HepG2 (cell line): ENCODE results near the gene CBFA2T2. TPM values are rescaled to one million over a fixed set of nuclear protein-coding genes. Genes with fewer than 3 reads are reported as not detected.

Experiments used
- AGO1 ChIP-seq: fragments of 200-400 bp; formaldehyde crosslinking; IDR thresholded peaks from 2 replicates; pipeline ENCODE4 v1.6.1; 2017; ENCODE audit warnings: mild to moderate bottlenecking, low read depth, low read length, moderate library complexity; ENCODE audit not compliant: poor library complexity, severe bottlenecking
- BCL6 ChIP-seq: IDR thresholded peaks from 2 replicates; pipeline ENCODE4 v1.6.1; 2016; ENCODE audit warnings: missing genetic modification reagents, missing compliant biosample characterization
- CEBPB ChIP-seq: IDR thresholded peaks from 2 replicates; pipeline ENCODE4 v1.6.1; 2011; ENCODE audit warnings: low read depth, low read length, improper control_type of control experiment, borderline replicate concordance
- DMAP1 ChIP-seq: IDR thresholded peaks from 2 replicates; pipeline ENCODE4 v1.6.1; 2016
- DPF2 ChIP-seq: sonication (generic); formaldehyde crosslinking; IDR thresholded peaks from 2 replicates; pipeline ENCODE4 v1.4.0; 2020; ENCODE audit warnings: mild to moderate bottlenecking, low read depth, missing genetic modification reagents, borderline replicate concordance
- FOXC1 ChIP-seq: sonication (generic); formaldehyde crosslinking; IDR thresholded peaks from 2 replicates; pipeline ENCODE4 v1.8.0; 2022; ENCODE audit warnings: mild to moderate bottlenecking, missing genetic modification reagents, borderline replicate concordance
- HINFP ChIP-seq: sonication (generic); formaldehyde crosslinking; IDR thresholded peaks from 2 replicates; pipeline ENCODE4 v1.4.0; 2020; ENCODE audit warnings: low read depth, mild to moderate bottlenecking, missing genetic modification reagents
- HOXA5 ChIP-seq: sonication (generic); formaldehyde crosslinking; IDR thresholded peaks from 2 replicates; pipeline ENCODE4 v1.4.0; 2020; ENCODE audit warnings: missing genetic modification reagents
- LCORL ChIP-seq, 2 experiments: fragments of 450-650 bp in 1 of 2; sonication (generic) in 1 of 2; formaldehyde crosslinking in 1 of 2; IDR thresholded peaks; 2 replicates each; pipeline versions ENCODE4 v1.5.0 to v1.6.1; 2017 to 2020; ENCODE audit warnings: antibody characterized with exemption in 1 of 2, missing genetic modification reagents in 1 of 2
- MEF2D ChIP-seq: sonication (generic); formaldehyde crosslinking; IDR thresholded peaks from 2 replicates; pipeline ENCODE4 v1.5.1; 2020; ENCODE audit warnings: mild to moderate bottlenecking, missing genetic modification reagents
- NFRKB ChIP-seq: fragments of 450-650 bp; IDR thresholded peaks from 2 replicates; pipeline ENCODE4 v1.6.1; 2017
- RARA ChIP-seq: IDR thresholded peaks from 2 replicates; pipeline ENCODE4 v1.6.1; 2016; ENCODE audit warnings: missing genetic modification reagents, missing compliant biosample characterization
- SKIL ChIP-seq: sonication (generic); formaldehyde crosslinking; IDR thresholded peaks from 2 replicates; pipeline ENCODE4 v1.8.0; 2022; ENCODE audit warnings: missing genetic modification reagents, mild to moderate bottlenecking, moderate library complexity, borderline replicate concordance
- ZC3H13 ChIP-seq: sonication (generic); formaldehyde crosslinking; IDR thresholded peaks from 2 replicates; pipeline ENCODE4 v1.8.1; 2023; ENCODE audit warnings: mild to moderate bottlenecking, missing genetic modification reagents, moderate library complexity
- ZKSCAN5 ChIP-seq: sonication (generic); formaldehyde crosslinking; IDR thresholded peaks from 2 replicates; pipeline ENCODE4 v1.5.1; 2020; ENCODE audit warnings: mild to moderate bottlenecking, missing genetic modification reagents
- ZNF619 ChIP-seq: sonication (generic); formaldehyde crosslinking; IDR thresholded peaks from 2 replicates; pipeline ENCODE4 v1.4.0; 2020; ENCODE audit warnings: mild to moderate bottlenecking, missing genetic modification reagents
- ZNF784 ChIP-seq: sonication (generic); formaldehyde crosslinking; IDR thresholded peaks from 2 replicates; pipeline ENCODE4 v1.5.1; 2020; ENCODE audit warnings: missing genetic modification reagents, mild to moderate bottlenecking, borderline replicate concordance
- ZNF792 ChIP-seq: IDR thresholded peaks from 2 replicates; pipeline ENCODE4 v1.6.1; 2016
- ZSCAN21 ChIP-seq: sonication (generic); formaldehyde crosslinking; IDR thresholded peaks from 2 replicates; pipeline ENCODE4 v1.8.0; 2022; ENCODE audit warnings: mild to moderate bottlenecking, missing genetic modification reagents, moderate library complexity, borderline replicate concordance
- polyA plus RNA-seq, 8 experiments: library from polyadenylated mRNA; depleted of rRNA in 3 of 8; stranded (reverse) in 7 of 8; unstranded in 1 of 8; fragments of >200 nt; fragmentation: Illumina TruSeq in 4 of 8; extraction: Trizol in 4 of 8; gene quantifications; 2 replicates each; pipeline versions ENCODE4 v1.2.1 to v1.2.3, GENCODE V29; 2011 to 2016; ENCODE audit warnings: low read depth in 4 of 8, missing spikeins in 1 of 8, mixed read lengths in 1 of 8; ENCODE audit not compliant: insufficient read depth in 1 of 8
- total RNA-seq, 5 experiments: library from RNA; depleted of rRNA; stranded (reverse); fragments of >200 nt; fragmentation: Illumina TruSeq; extraction: Trizol; gene quantifications; 2 replicates each; pipeline ENCODE4 v1.2.3, GENCODE V29; 2016; ENCODE audit warnings: low read depth in 1 of 5
- TF ChIP-seq, protein P1 (sequence below): sonication (generic); formaldehyde crosslinking; IDR thresholded peaks from 2 replicates; pipeline ENCODE4 v1.4.0; 2020; ENCODE audit warnings: mild to moderate bottlenecking, missing genetic modification reagents
- TF ChIP-seq, protein P2 (sequence below): sonication (generic); formaldehyde crosslinking; IDR thresholded peaks from 2 replicates; pipeline ENCODE4 v1.5.1; 2020; ENCODE audit warnings: mild to moderate bottlenecking, moderate library complexity, missing genetic modification reagents

CBFA2T2 gene
- total and polyA plus RNA-seq, 2 of the 13 experiments (the other 11 are each of a cell fraction or from before 2014, with no cell fraction given) = 6.3 to 21.2 TPM

DNA sequence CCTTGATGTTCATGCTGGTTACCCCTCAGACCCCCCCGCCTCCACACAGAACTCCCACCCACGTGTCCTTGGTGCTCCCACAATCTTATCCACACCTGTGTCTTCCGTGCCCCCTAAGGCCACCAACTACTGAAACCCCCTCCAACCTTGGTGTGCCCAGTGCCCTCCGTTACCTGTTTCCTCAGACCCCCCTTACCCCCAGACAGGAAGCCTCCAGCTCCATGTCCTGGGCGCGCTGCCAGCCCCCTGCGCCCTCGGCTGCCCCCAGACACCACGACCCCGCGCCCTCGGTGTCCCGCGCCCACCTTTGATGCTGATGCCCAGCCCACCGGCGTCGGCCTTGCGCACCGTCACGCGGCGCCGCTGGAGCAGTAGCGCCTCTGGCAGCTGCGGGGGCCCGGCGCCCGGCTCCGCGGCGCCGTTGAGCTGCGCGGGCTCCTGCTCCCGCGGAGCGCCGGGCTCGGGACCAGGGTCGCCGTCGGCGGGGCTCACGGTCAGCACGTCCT, 46.8 kb upstream of the CBFA2T2 start (continued):
- TF ChIP-seq, protein P1, sequence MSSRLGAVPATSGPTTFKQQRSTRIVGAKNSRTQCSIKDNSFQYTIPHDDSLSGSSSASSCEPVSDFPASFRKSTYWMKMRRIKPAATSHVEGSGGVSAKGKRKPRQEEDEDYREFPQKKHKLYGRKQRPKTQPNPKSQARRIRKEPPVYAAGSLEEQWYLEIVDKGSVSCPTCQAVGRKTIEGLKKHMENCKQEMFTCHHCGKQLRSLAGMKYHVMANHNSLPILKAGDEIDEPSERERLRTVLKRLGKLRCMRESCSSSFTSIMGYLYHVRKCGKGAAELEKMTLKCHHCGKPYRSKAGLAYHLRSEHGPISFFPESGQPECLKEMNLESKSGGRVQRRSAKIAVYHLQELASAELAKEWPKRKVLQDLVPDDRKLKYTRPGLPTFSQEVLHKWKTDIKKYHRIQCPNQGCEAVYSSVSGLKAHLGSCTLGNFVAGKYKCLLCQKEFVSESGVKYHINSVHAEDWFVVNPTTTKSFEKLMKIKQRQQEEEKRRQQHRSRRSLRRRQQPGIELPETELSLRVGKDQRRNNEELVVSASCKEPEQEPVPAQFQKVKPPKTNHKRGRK = no peak
- 0 out of 2 replicates have a peak, but pooled peaks have one; percentile 13 for TF ChIP-seq ZSCAN21 (CRISPR knock-in tag)
- TF ChIP-seq, protein P2, sequence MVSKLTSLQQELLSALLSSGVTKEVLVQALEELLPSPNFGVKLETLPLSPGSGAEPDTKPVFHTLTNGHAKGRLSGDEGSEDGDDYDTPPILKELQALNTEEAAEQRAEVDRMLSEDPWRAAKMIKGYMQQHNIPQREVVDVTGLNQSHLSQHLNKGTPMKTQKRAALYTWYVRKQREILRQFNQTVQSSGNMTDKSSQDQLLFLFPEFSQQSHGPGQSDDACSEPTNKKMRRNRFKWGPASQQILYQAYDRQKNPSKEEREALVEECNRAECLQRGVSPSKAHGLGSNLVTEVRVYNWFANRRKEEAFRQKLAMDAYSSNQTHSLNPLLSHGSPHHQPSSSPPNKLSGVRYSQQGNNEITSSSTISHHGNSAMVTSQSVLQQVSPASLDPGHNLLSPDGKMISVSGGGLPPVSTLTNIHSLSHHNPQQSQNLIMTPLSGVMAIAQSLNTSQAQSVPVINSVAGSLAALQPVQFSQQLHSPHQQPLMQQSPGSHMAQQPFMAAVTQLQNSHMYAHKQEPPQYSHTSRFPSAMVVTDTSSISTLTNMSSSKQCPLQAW (CRISPR knock-in tag) = no peak
- no peak for TF ChIP-seq DMAP1 (CRISPR knock-in tag)
- TF ChIP-seq FOXC1 (CRISPR knock-in tag) = no peak
- no peak for TF ChIP-seq BCL6
- no peak for TF ChIP-seq AGO1
- TF ChIP-seq ZKSCAN5 (CRISPR knock-in tag) = no peak
- TF ChIP-seq ZC3H13 (CRISPR knock-in tag) = 0 out of 2 replicates have a peak, but pooled peaks have one; percentile 7
- TF ChIP-seq MEF2D (CRISPR knock-in tag) = 0 out of 2 replicates have a peak, but pooled peaks have one; percentile 16
- TF ChIP-seq SKIL (CRISPR knock-in tag) = no peak
- TF ChIP-seq RARA (CRISPR knock-in tag) = no peak
- TF ChIP-seq ZNF792 = peak; percentile 29; the same call in 1 of the 2 replicates
- no peak for TF ChIP-seq CEBPB
- TF ChIP-seq LCORL (IDR thresholded peaks at IDR 0.05) = no peak
- TF ChIP-seq LCORL (CRISPR knock-in tag; IDR thresholded peaks at IDR 0.05) = no peak
- no peak for TF ChIP-seq HOXA5 (CRISPR knock-in tag)
- peak; percentile 48; the same call in 1 of the 2 replicates for TF ChIP-seq HINFP (CRISPR knock-in tag)
- no peak for TF ChIP-seq NFRKB
- no peak for TF ChIP-seq ZNF784
- 0 out of 2 replicates have a peak, but pooled peaks have one; percentile 19 for TF ChIP-seq DPF2 (CRISPR knock-in tag)
- TF ChIP-seq ZNF619 = no peak
